ENCODE data around the gene TMEM158.

TMEM158 gene

DNA sequence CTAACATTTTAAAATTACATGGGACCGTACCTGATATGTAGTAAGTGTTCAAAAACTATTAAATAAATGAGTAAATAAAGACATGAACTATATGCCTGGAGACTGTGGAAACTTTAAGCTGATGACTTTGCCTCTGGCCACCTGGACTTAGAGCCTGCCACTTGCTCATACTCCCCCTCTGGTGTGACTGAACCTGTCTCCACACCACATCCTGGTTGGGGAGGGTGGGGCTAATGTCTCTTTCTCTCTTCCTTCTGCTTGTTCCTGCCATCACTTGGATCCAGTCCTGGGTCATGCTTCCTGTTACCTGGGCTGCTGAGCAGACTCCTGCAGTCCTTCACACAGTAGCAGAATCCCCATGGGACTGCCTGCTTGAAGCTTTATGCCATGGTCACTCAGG lies 8.2 kb upstream of the TMEM158 start:
- DNase-seq (ENCODE audit: low read depth in 2 of 2) = no peak

DNA sequence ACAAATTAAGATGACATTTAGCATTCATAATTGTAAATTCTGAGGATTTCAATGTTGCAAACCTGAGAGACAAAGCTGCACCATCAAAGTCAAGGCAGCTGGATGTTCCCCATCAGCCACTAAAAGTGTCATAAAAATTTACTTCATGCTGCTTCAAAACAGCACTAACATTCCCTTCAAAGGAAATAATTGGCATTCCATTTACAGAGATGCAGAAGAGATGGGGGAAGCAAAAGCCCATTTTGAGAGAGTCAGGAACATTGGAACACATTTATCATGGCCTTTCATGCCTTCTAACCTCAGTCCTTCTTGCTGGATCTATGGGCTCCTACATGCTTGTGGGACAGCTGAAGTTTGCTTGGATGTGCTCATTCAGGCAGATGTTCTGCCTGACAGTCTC lies 6.4 kb upstream of the TMEM158 start:
- DNase-seq (ENCODE audit: low read depth in 2 of 2) = no peak

DNA sequence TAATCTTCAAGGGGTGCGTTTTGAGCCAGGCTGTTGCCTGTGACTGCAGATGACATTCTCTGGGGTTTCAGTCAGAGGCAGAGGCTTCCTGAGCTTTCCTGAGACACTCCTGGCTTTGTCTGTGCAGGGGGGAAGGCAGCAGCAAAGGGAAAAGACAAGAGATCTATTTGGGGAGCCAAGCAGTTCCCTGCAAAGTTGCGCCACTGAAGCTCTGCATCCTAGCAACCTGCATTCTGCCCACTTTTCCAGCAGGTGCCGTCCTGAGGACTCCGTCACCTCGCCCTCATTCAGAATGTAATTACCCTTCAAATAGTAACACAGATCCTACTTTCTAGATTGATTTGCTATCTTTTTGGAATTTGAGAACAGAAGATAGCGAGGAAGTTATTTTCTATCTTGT lies 1.9 kb upstream of the TMEM158 start:
- no peak for DNase-seq (ENCODE audit: low read depth in 2 of 2)

DNA sequence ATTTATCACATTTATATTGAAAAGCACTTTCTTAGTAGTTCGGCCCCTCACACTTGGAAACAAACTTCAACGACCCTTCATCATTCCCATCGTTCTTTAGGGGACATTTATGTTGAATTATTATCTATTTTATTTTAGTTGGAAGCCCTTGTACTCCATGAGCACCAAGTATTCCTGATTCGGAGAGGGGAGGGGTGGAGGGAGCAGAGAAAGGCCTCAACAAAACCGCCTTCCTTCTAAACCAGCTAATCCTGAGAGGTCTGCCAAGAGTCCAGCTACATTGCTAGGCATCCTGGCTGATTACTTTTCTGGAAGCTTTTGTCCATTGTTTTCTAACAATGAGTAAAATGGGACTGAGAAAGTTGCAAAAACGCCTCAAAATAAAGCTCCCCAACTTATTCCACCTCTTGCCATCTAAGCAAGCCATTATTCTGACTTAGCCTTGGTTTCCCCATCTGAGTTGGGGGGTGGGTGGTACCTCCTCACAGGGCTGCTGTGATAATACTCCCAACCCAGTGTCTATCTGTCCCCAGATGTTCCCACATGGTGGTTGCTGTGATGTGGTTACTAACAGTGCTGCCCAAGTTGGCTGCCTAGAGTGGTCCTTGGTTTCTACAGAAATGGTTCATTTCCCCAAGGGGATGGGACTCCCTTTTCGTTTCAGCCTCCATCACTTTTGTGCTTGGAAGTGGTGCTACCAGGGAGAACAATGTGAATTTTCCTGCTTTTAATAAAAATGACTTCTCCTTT lies 1.2 kb upstream of the TMEM158 start:
- DNase-seq (ENCODE audit: low read depth in 2 of 2) = no peak

DNA sequence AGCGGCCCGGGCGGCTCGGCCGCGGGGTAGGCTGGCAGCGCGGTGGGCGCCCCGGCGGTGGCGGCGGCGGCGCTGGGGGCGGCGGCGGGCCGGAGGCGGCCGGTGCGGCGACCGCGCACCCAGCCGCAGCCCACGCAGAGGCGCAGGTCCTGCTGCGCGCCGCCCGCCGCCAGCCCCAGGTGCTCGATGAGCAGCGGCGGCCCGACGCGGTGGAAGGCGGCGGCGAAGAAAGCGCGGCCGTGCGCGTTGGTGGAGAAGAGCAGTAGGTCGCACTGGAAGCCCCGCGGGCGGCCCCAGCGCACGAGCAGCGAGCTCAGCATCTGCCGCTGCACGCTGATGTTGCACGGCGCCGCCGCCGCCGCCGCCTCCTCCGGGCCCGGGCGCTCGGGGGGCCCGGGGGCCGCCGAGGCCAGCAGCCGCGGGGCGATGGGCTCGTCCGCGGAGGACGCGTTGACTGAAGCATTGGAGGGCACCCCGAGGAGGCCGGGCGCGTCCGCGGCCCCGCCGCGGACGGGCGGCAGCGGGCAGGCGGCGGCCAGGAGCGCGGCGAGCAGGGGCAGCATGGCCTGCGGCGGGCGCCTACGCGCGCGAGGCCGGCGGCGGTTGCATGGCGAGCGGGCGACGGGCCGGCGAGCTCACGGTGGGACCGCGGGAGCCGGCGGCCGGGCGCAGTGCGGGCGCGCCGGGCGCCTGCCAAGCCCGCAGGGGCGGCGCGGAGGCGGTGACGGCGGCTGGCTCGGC lies 452 bp downstream of the TMEM158 start:
- peak in 1 of 2 experiments; percentile 26 for DNase-seq (ENCODE audit: low read depth in 2 of 2)

DNA sequence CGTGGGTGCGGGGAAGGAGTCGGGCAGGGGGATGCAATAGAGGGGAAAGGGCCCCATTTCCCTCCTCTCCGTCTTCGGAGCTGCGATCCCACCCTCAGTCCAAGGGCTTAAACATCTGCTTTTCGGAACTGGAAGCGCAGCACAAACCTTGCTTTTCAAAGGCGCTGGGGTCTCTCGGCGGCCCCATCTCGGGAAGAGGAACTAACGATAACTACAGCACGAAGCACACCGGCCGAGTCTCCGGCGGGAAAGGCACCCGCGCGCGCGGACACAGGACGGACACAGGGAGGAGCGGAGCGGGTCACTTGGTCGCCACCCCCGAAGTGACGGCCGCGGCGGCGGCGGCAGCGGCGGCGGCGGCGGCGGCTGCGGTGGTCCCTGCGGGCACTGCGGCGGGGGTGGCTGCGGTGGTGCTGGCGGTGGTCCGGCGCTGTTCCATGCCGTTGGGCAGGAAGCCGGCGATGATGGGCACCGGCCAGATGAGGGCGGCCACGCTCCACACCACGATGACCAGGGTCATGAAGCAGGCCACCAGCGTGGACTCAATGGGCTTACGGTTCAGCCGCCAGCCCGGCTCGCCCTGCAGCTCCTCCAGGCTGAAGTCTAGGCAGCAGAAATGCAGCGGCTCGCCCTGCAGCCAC lies 1.1 kb downstream of the TMEM158 start:
- DNase-seq (ENCODE audit: low read depth in 2 of 2) = no peak

DNA sequence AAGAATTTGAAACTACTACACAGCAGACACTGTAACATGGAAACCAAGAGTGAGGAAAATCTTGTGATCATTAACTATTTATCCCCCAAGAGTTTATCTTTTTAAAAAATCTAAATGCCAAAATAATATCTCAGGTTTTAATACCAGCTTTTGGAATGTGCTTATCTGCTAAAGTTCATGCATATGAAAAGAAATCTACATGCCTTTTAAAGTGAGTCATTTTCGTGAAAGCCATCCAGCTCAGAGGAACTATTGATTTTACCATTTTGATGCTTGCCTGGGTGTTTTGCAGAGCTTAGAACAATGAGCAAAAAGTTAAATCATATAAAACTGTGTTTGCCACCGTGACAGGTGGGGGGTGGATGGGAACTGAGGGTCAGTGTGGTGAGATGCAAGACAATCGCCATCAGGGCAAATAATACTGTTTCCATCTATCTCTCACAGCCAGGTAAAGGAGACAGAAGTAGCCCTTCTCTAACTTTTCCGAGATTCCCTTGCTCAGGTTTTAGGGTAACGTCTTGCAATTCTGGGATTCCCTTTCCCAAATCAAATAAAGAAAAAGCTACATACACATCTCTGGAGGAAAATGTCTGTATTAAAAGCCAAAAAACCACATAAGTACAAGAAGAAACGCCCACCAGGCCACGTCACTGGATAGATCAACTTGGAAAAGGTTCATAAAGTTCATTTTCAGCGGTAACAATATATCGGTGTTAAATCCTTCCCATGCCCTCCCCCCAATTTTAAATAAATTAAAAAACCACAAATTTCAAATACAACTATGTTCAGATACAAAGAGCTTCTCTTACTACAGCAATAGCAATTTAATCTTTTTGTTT lies 2.0 kb downstream of the TMEM158 start:
- DNase-seq (ENCODE audit: low read depth in 2 of 2) = no peak

DNA sequence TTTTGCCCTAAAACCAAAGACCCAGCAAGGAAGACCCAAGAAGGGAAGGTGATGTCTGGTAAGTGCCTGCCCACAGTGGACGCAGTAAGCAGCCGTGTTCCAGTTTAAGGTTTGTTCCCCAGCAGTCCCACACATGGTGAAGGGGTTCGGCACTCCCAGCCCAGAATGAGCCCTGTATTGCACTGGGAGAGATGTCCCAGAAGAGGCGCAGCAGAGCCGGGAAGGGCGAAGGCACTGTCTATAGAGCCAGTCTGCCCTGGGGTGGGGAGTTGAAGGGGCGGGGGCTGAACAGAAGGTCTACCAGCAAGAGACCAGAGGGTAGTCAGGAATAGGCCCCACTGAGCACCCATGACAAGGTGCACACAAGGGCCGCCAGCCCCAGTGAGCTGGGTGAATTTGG lies 6.4 kb downstream of the TMEM158 start:
- DNase-seq (ENCODE audit: low read depth in 2 of 2) = no peak

DNA sequence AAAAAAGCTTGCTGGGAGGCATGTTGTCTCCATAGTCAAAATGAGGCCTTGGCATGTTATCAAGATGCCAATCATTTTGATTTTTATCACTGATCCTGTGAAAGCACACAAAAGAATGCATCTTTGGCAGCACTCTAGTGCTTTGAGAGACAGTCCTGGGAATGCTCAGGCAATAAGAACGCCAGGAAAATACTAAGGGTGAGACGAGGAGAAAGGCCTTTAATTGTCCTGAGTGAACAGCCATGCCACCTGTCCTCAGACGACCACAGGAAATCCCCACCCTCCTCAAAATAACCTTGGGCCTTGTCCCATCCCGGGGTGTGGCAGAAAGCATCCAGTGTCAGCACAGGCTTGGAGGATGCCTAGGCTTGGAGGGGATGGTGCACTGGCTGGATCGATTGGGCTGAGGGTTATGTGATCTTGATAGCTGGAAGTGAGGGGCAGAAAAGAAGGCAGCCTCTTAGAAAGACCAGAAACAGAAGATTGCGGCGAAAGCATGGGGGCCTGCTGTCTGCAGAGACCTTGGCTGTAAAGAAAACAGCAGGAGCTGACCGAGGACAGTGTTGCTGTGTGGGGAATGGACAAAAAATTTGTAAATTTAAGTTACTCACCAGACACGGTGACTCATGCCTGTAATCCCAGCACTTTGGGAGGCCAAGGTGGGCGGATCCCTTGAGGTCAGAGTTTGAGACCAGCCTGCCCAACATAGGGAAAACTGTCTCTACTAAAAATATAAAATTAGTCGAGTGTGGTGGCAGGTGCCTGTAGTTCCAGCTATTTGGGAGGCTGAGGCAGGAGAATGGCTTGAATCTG lies 7.3 kb downstream of the TMEM158 start:
- no peak for DNase-seq (ENCODE audit: low read depth in 2 of 2)

DNA sequence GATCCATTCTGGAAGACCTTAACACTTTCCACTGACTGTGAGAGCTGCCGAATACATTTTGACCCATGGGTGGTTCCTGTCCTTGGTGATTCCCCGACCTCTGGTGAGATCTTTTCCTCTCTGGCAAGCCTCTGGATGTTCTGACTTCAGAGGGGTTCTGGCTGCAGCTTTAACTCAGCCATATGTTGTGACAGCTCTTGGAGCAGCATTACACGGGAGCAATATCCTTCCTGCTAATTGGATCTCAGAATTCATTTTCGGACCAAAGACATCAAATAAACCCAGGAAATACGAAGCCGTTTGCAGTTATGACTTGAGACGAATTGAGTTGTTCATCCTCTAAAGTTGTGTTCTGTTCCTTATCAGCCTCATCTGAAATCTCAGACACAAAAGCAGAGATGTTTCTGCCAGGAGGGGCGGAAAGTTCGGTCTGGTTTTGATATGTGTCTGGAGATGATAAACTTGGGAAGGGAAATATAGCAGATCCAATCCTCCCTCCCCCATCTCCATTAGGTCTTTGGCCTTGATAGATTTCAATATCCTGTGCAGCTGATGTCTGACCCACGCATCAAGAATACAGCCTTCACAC lies 10.0 kb downstream of the TMEM158 start:
- no peak for DNase-seq (ENCODE audit: low read depth in 2 of 2)

DNA sequence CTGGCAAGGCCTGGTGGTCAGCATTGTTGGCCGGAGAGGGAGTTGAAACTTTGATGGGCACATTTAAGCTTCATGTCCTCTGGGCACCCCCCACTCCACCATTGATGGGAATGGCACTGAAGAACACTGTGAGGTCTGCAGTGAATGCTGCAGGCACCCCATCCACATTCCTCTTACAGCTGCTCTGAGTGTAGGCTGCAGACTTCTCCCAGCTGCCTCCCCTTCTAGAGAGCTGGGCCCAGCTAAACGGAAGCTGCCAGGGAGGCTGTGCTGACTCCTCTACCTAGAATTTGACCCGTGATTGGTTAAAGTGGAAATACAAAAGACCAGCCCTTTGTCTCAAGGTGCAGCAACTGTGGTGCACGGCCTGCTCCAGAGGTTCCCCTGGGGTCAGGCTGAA lies 10.6 kb downstream of the TMEM158 start:
- DNase-seq (ENCODE audit: low read depth in 2 of 2) = no peak

DNA sequence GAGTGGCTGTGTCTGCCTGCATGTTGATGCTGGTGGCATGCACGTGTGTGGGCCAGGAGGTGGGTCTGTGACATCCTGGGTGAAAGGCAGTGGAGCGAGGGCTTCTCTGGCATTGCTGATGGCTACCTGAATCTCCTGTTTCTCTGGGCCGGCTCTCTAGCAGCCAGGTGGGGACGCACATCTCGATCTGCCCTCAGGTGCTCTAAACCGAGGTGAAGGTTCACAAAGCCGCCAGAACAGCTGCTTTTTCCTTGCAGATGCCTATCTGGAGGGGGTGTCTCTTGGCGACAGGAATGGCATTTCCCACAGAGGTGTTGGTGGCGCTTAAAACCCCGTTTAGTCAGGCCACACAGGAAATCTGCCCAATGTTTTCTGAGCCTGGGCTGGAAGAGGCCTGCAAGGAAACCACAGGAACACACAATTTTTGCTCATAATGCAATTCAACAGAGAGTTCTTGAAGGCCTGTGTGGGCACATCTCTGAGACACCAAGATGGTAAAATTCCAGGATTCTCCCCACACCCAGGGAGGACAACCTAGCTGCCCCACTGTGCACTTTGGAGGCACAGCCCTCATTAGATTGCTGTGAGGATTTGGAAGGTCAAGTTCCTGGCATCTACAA lies 11.9 kb downstream of the TMEM158 start:
- no peak for DNase-seq (ENCODE audit: low read depth in 2 of 2)

DNA sequence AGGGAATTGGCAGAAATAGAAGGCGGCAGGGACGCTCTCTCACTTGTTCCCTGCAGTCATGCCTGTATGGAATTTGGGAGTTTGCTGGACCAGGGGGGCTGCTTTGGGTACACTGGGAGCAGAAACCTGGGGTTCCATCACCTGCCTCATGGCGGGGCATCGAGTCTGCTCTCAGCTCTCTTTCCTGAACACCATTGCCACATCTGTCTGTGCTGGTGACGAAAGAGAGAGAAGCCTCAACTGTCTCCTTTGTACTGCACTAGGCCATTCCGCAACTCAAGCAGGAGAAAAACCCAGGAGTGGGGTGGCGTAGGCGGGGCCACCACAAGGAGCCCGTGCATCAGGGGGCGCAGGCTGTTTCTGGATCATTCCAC lies 14.0 kb downstream of the TMEM158 start:
- DNase-seq (ENCODE audit: low read depth in 2 of 2) = no peak

DNA sequence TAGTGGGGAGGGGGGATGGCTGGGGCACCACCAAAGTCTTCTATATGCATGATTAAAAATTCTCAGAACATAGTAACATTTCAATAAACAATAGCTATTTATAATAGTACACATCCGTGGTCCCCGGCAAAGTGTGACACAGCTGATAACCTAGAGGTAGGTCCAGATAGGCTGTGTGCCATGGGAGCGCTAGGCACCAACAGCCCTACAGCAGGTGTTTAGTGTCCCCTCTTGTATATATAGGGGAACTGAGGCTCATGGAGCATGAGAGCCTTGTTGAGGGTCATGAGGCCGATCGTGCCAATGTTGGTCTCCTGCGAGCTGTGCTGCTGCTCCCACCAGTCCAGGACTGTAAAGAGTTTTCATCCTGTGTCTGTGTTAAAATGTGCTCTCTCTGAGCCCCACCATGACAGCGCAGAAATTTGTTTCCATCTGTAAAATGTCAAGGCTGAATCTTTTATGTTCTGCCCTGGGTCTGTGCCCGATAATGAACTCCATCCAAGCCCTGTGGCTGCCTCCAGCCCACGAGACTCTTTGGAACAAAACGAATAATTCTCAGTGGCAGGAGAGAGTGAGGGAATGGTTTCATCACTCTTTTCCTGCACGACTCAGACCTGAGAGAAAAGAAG lies 14.5 kb downstream of the TMEM158 start:
- DNase-seq (ENCODE audit: low read depth in 2 of 2) = no peak

DNA sequence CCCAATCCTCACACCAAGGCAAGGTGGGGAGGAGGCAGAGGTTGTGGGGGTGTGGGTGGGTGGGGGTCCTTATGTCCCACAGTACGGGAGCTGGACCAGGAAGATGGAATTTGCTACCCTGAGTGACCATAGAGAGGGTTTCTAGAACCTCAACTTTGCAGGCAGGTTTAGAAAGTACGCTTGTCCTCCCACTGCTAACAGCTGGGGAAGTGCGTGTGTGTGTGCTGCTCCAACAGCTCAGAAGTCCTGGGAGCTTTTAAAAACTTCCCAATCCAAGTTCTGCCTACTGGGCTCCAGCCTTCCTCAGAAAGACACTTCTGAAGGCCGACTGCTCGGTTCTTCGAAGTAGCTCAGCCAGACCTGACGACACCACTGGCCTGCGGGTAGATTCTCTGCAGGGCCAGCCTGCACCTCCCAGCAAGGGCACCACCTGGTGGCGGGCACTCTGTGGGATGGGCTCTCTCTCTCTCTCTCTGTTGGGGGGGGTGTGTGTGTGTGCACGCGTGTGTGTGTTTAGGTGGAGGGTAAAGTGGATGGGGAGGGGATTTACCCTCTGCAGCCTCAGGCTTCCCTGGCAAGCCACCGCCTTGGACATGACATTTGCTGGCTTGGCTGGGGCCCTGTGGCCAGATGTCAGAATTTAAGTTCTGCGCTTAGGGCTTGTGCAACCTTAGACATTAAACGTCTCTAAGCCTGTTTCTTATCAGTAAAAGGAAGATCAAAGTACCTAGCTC lies 15.6 kb downstream of the TMEM158 start:
- peak; percentile 52 to 69 for DNase-seq (ENCODE audit: low read depth in 2 of 2)

DNA sequence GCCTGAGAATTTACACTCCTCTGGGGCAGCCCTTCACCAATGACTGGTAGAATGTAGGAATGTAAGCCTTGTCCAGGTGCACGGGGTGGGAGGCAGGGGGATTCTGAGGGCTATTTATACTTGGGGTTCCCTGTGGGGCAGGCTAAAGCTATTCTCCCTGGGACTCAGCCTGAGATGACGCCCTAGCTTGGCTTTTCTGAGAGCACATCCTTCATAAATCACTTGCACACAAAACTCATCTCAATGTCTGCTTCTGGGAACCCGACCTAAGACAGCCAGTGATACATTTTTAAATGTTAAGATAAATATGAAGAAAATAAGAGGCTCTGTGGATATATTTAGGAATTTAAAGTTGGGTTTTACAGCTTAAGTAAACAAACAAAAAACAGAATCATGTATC lies 16.6 kb downstream of the TMEM158 start:
- no peak for DNase-seq (ENCODE audit: low read depth in 2 of 2)

DNA sequence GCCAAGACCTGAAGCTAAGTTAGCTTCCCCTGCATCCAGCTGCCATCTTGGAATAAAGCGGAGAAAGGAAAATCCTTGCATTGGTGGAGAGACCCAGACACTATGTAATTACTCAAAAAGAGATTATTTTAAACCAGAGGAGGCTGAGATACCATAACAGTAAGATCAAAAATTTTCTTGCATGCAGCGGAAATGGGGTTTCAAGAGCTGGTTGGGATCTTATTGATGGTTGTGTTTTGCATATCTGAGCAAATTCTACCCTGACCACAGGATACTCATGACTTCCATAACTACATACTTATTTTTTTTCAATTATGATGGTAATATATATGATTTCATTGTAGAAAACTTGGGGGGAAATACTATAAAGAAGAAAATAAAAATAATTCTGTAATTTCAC lies 17.5 kb downstream of the TMEM158 start:
- no peak for DNase-seq (ENCODE audit: low read depth in 2 of 2)

DNA sequence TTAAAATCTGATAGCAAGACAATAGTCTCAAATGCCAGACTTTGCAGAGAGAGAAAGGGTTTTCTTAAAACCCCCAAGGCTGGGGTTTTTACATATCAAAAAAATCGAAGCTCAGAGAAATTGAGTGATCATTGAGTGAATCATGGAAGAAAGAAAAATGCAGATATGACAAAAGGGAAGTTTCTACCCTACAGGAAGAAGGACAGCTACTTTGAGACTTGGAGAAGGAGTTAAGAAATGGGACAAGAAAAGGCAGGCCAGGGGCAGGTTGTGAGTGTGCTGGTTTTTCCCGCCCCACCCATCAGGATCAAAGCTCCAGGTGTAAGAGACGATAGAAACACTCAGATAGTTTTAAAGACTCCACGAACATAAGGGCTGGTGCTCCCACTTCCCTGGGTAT lies 18.6 kb downstream of the TMEM158 start:
- no peak for DNase-seq (ENCODE audit: low read depth in 2 of 2)

DNA sequence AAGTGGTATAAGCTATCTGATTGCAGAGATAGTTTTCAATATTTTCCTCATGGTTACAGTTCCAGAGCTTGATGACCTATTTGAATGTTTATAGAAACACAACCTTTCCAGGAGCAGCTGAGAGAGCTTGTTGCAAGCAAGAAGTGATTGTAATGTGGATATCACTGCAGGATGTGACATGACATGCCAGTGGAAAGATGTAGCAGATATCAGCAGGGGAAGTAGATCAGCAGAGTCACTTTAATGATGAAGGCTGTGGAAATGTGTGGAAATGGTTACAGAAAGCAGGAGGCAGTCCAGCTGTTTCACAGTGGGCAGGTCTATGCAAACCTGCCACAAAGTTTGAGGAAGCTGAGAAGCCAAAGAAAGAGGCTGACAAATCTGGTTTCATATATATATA lies 21.0 kb downstream of the TMEM158 start:
- DNase-seq (ENCODE audit: low read depth in 2 of 2) = no peak
